HFFc6 (cell line): ENCODE measurements around the gene UBXN11. TPM values are rescaled to one million over a fixed set of nuclear protein-coding genes. Genes with fewer than 3 reads are reported as not detected.
"Not testable (repeated sequence)": the region's sequence is repeated elsewhere in the genome, so short reads cannot be mapped to it uniquely, and the experiment has no call there.

Experiments used
- DNase-seq: peaks from one replicate; pipeline ENCODE4 v3.0.0-alpha.2; 2018
- H3K27ac Mint-ChIP-seq: 2 replicates; pipeline ENCODE4 v1.8.0; 2020; ENCODE audit warnings: mild to moderate bottlenecking, mixed read lengths
- H3K27me3 Mint-ChIP-seq: 2 replicates; pipeline ENCODE4 v1.8.0; 2021; ENCODE audit warnings: mild to moderate bottlenecking, moderate library complexity, mixed read lengths; ENCODE audit not compliant: insufficient read depth
- H3K36me3 Mint-ChIP-seq: 2 replicates; pipeline ENCODE4 v1.8.0; 2021; ENCODE audit warnings: low read depth, mixed read lengths
- H3K4me1 Mint-ChIP-seq: 2 replicates; pipeline ENCODE4 v1.8.0; 2020; ENCODE audit warnings: low read depth, mixed read lengths
- H3K4me3 Mint-ChIP-seq: 2 replicates; pipeline ENCODE4 v1.8.0; 2020; ENCODE audit warnings: mild to moderate bottlenecking, moderate library complexity, mixed read lengths
- H3K9me3 Mint-ChIP-seq: 2 replicates; pipeline ENCODE4 v1.8.0; 2020; ENCODE audit warnings: mild to moderate bottlenecking, mixed read lengths
- total RNA-seq, 6 experiments: library from RNA; stranded (reverse); fragmentation: NEBNext Ultra II Directional; extraction: Animal tissue kit (Norgen Biotek cat#: 25700); gene quantifications; 2 replicates in 1 of 6; 3 replicates in 5 of 6; pipeline ENCODE4 v1.2.3, GENCODE V29; 2021
- TF ChIP-seq, protein P1 (sequence below): fragments of 200-600 bp; sonication (generic); IDR thresholded peaks from 2 replicates; pipeline ENCODE4 v1.5.0; 2021; ENCODE audit warnings: antibody characterized with exemption, mild to moderate bottlenecking

UBXN11 gene
- total RNA-seq, 6 experiments from 2014 or later: 9.5 to 11.9 (median 10.5) TPM

- no peak overlapping the region for H3K27ac Mint-ChIP-seq
- no peak overlapping the region for H3K4me3 Mint-ChIP-seq
- no peaks in the 10 kb centered on the region for H3K9me3 Mint-ChIP-seq
- TF ChIP-seq, protein P1, sequence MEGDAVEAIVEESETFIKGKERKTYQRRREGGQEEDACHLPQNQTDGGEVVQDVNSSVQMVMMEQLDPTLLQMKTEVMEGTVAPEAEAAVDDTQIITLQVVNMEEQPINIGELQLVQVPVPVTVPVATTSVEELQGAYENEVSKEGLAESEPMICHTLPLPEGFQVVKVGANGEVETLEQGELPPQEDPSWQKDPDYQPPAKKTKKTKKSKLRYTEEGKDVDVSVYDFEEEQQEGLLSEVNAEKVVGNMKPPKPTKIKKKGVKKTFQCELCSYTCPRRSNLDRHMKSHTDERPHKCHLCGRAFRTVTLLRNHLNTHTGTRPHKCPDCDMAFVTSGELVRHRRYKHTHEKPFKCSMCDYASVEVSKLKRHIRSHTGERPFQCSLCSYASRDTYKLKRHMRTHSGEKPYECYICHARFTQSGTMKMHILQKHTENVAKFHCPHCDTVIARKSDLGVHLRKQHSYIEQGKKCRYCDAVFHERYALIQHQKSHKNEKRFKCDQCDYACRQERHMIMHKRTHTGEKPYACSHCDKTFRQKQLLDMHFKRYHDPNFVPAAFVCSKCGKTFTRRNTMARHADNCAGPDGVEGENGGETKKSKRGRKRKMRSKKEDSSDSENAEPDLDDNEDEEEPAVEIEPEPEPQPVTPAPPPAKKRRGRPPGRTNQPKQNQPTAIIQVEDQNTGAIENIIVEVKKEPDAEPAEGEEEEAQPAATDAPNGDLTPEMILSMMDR: no peak
- no peak for DNase-seq
- H3K36me3 Mint-ChIP-seq: no peaks in the 10 kb centered on the region
- no peaks in the 10 kb centered on the region; the same call in 1 of the 2 replicates for H3K27me3 Mint-ChIP-seq
- peaks cover 13% of the 10 kb centered on the region for H3K4me1 Mint-ChIP-seq
Observed at GRCh38 chr1:26296340-26297056, 9.9 kb downstream of the UBXN11 start.

DNA sequence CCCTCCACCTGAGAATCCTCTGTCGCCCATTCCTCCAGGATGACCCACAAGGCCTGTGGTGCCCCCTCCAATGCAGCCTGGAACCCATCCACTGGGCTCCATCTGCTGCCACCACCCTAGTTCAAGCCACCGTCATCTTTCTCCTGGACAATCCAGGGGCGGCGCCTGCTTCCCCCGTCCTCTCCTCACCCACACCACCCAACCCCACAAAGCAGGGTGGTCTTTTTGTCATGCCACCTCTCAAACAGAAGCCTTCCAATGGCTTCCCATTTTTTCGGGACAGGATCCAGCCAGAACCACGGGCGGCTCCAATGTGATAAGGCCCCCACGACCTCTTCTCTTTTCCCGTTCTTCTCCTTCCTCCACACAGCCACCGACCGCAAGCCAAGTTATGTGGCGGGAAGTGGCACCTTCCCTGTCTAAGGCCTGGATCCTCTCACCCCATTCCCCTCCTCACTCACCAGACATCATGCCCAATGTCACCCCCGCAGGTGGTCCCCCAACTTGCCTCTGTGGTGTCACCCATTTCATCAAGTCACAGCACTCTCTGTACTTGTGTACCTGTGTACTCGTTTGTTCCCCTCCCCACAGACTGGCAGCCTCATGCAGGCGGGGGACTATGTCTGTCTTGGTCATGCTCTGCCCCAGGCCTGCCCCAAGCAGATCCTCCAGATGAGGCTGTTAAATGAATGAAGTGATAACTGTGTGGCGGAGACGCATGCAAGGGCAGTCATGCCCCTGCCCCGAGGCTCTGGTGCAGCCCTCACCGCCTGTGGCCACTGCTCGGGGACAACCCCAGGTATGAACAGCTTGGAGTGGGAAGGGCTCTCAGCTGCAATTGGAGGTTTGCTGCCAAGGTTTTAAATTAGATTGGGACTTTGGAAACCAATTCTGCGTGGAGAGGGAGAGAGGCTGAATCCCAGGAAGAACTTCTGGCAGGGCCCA is 11.0 kb downstream of the UBXN11 start:
- no peaks in the 10 kb centered on the region for H3K36me3 Mint-ChIP-seq
- no peaks in the 10 kb centered on the region for H3K9me3 Mint-ChIP-seq
- no peaks in the 10 kb centered on the region; the same call in none of the 2 replicates for H3K27me3 Mint-ChIP-seq
- no peak for DNase-seq
- peaks cover 13% of the 10 kb centered on the region for H3K4me1 Mint-ChIP-seq
- H3K27ac Mint-ChIP-seq: no peak overlapping the region
- no peak overlapping the region for H3K4me3 Mint-ChIP-seq
- TF ChIP-seq, protein P1: no peak

GRCh38 chr1:26293911-26294463 is 12.4 kb downstream of the UBXN11 start:
- no peak for DNase-seq

GRCh38 chr1:26292735-26293134 is 13.7 kb downstream of the UBXN11 start:
- not testable (repeated sequence) for H3K4me3 Mint-ChIP-seq, DNase-seq, H3K27ac Mint-ChIP-seq, H3K9me3 Mint-ChIP-seq, H3K27me3 Mint-ChIP-seq, H3K36me3 Mint-ChIP-seq
- H3K4me1 Mint-ChIP-seq: peaks cover 15% of the 10 kb centered on the region

More at GRCh38 chr1:26293911-26294463, 12.4 kb downstream of the UBXN11 start:
- peaks cover 2% of the 10 kb centered on the region for H3K27me3 Mint-ChIP-seq
- TF ChIP-seq, protein P1: no peak
- no peak overlapping the region for H3K4me3 Mint-ChIP-seq
- H3K27ac Mint-ChIP-seq: no peak overlapping the region
- no peaks in the 10 kb centered on the region for H3K36me3 Mint-ChIP-seq
- no peaks in the 10 kb centered on the region for H3K9me3 Mint-ChIP-seq
- H3K4me1 Mint-ChIP-seq: peaks cover 16% of the 10 kb centered on the region

DNA sequence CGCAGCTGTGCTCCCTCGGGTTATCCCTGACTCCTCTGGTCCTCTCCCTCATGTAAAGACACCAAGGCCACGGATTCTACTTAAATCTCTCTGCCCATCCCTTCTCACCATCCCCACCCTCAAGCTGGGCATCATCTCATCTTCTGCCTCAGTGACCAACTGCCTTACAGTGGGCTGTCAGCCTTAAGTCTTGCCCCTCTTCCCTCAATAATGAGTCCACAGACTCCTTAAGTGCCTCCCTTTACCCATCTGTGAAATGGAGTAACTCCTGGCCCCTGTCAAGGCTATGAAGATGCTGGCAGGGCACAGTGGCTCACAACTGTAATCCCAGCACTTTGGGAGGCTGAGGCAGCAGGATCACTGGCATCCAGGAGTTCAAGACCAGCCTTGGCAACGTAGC is 14.5 kb downstream of the UBXN11 start:
- Mint-ChIP-seq H3K36me3 (no peaks in the 10 kb centered on the region), H3K27ac (no peak overlapping the region; the same call in 1 of the 2 replicates), H3K4me3 (no peak overlapping the region), H3K27me3 (peaks cover 2% of the 10 kb centered on the region), H3K9me3 (no peaks in the 10 kb centered on the region), H3K4me1 (peaks cover 23% of the 10 kb centered on the region)
- TF ChIP-seq, protein P1: no peak
- no peak for DNase-seq
